Activated naive CD8-positive, alpha-beta T cell treated with anti-CD3 and anti-CD28 coated beads, Interleukin-2, amount 50 U/mL, for 24 hours (primary cell): ENCODE measurements around the gene PIGZ.

ENCODE experiments used
- ATAC-seq: fragments of 150-1000 bp; cut with Tn5 transposase; one replicate; pipeline ENCODE4 v1.10.0; 2021
- DNase-seq: peaks from one replicate; pipeline ENCODE4 v3.0.0; 2021
- H3K27ac Mint-ChIP-seq: one replicate; pipeline ENCODE4 v1.8.0; 2021; ENCODE audit warnings: mild to moderate bottlenecking, mixed read lengths
- H3K27me3 Mint-ChIP-seq: one replicate; pipeline ENCODE4 v1.8.0; 2021; ENCODE audit warnings: mixed read lengths
- H3K36me3 Mint-ChIP-seq: one replicate; pipeline ENCODE4 v1.8.0; 2021; ENCODE audit warnings: low read depth, mixed read lengths
- H3K4me1 Mint-ChIP-seq: one replicate; pipeline ENCODE4 v1.8.0; 2021; ENCODE audit warnings: mixed read lengths
- H3K4me3 Mint-ChIP-seq: one replicate; pipeline ENCODE4 v1.8.0; 2021; ENCODE audit warnings: mild to moderate bottlenecking, moderate library complexity, mixed read lengths
- H3K9me3 Mint-ChIP-seq: one replicate; pipeline ENCODE4 v1.8.0; 2021; ENCODE audit warnings: mixed read lengths

Gene PIGZ

DNA sequence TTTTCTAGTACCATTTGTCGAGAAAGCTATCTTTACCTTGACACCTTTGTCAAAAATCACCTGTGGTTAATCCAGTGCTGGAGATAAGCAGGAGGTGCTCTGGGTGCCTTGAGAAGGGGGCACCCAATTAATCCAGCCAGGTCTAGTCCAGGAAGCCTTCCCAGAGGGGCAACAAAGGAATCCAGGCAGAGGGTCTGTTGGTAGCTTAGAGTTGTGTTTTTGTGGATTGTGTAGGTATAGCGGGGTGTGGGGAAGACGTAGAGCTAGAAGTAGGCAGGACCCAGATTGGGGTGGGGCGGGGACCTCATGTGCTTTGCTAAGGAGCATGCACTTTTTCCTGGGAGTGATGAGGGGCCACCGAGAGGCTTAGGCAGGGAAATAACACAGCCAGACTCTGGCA is 6.0 kb upstream of the PIGZ start:
- H3K36me3 Mint-ChIP-seq, result no peaks in the 10 kb centered on the region
- DNase-seq, result no peak
- peaks cover 8% of the 10 kb centered on the region for H3K4me1 Mint-ChIP-seq
- ATAC-seq, result no peak
- H3K4me3 Mint-ChIP-seq, result no peak overlapping the region
- no peak overlapping the region for H3K27ac Mint-ChIP-seq
- peaks cover 15% of the 10 kb centered on the region for H3K27me3 Mint-ChIP-seq
- no peaks in the 10 kb centered on the region for H3K9me3 Mint-ChIP-seq

DNA sequence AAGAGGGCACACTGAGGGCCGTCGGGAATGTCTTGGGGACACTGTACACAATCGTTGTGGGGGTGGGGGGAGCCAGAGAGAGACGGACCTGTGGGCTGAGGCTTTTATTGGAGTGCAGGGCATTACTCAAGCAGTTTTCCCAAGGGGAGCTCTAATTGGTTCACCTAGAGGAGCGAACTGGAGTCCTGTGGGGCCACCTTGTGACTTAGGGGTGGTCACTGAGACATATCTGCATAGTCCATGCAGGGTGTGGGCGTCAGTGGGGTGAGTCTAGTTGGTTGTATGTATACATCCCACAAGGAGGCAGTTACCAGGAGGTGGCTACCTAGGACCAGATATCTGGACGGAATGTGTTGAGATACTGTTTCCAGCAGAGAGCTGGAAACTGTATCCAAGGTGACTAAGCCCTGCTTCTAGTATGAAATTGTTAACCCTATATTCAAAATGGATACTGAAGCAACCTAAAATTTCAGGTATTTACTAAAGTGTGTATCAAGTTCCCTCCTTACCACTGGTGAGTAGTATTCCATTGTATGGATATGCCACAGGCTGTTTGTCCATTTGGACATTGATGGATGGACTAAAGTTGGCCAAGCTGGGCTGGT is 2.6 kb upstream of the PIGZ start:
- Mint-ChIP-seq H3K4me3 (no peak overlapping the region), H3K4me1 (peaks cover 11% of the 10 kb centered on the region), H3K9me3 (no peaks in the 10 kb centered on the region), H3K36me3 (no peaks in the 10 kb centered on the region), H3K27me3 (peaks cover 22% of the 10 kb centered on the region), H3K27ac (no peak overlapping the region)
- ATAC-seq (no peak), DNase-seq (no peak)

DNA sequence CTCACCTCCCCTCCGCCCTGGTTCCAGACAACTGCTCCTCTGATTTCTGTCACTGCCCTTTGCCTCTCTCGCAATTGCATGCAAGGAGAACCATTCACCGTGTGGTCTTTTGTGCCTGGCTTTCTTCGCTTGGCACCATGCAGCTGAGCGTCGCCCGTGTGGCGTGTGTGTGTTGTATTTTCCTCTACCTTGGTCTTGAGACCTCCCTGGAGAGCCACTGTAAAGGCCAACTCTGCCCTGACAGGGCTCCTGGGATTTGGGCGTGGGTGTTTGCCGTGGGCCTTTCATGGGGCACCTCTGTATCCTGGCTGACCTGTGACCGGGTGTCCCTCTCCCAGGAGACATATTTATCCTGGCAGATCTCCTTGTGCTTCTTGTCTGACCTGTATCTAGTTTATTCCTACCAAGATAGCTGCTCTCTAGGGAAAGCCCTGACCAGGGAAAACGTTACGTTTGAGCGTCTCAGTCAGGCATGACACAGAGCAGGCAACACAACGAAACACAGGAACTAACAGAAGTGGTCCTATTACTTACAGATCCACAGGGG is 2.0 kb upstream of the PIGZ start:
- H3K4me1 Mint-ChIP-seq, result peaks cover 11% of the 10 kb centered on the region
- no peaks in the 10 kb centered on the region for H3K9me3 Mint-ChIP-seq
- peak overlapping the region; percentile 59 for H3K4me3 Mint-ChIP-seq
- H3K36me3 Mint-ChIP-seq, result no peaks in the 10 kb centered on the region
- DNase-seq (no peak), ATAC-seq (no peak)
- H3K27ac Mint-ChIP-seq, result no peak overlapping the region
- H3K27me3 Mint-ChIP-seq, result peaks cover 22% of the 10 kb centered on the region

DNA sequence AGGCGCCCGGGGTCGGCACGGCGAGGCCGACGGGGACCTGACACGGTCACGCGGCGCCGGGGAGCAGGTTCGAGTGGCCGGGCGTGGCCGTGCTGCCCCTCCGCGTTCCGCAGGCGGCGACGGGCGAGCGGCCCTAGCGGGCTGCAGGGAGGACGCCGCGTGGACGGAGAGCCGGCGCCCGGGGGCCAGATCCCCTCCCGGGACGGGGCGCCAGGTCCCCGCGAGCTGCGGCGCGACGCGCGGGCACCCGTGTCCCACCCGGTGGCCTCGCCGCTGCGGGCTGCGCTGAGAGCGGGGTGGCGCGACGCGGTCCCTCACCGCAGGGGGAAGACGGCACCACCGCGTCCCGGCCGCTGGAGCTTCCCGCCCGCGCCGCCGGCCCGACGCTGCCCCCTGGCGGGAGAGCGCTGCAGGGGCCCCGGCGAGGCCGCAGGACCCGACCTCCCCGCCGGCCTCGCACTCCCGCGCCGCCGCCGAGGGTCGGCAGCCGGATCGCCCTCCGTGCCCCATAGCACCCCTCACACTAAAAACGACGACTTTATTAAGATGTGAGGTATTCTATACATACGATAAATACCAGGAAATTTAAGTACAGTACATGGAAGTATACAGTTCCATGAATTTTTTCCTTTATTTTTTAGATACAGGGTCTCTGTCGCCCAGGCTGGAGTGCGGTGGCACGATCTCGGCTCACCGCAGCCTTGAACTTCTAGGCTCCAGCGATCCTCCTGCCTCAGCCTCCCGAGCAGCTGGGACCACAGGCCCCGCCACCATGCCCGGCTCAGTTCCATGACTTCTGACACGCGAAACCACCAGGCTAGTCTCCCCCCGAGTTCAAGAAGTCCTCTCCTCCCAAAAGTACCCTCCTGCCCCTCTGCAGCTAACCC is 1.3 kb upstream of the PIGZ start:
- Mint-ChIP-seq H3K9me3 (peaks cover 4% of the 10 kb centered on the region), H3K4me3 (peak overlapping the region; percentile 59), H3K27ac (no peak overlapping the region), H3K36me3 (no peaks in the 10 kb centered on the region), H3K27me3 (peaks cover 25% of the 10 kb centered on the region), H3K4me1 (peaks cover 14% of the 10 kb centered on the region)
- peak; percentile 76 for ATAC-seq
- DNase-seq, result peak; percentile 80

DNA sequence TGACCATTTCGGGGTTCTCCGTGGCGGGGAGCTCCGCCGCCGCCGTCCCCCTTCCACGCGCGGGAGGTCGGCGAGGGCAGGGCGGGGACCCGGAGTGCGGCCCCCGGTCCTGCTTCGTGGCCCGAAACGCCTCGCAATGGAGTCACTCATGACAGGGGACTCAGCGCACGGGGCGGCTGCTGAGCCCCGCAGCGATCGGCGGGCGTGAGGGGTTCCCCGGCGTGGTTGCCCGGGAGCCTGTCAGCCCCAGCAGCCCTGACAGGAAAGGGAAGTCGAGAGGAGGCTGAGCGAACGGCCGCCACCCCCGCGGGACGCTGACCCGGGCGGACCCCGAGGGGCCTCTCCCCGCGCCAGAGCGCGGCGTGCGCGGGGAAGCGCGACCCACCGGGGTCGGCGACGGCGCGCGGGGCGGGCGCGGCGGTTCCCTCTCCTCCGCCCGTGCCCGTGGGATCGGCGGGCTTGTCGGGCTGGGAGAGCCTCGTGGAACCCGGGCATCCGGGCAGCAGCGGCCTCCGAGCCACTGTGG is 564 bp upstream of the PIGZ start:
- ATAC-seq (peak; percentile 38), DNase-seq (peak; percentile 58)
- peaks cover 14% of the 10 kb centered on the region for H3K4me1 Mint-ChIP-seq
- H3K27ac Mint-ChIP-seq, result no peak overlapping the region
- H3K36me3 Mint-ChIP-seq, result no peaks in the 10 kb centered on the region
- peaks cover 25% of the 10 kb centered on the region for H3K27me3 Mint-ChIP-seq
- H3K4me3 Mint-ChIP-seq, result peak overlapping the region; percentile 72
- H3K9me3 Mint-ChIP-seq, result peaks cover 4% of the 10 kb centered on the region

DNA sequence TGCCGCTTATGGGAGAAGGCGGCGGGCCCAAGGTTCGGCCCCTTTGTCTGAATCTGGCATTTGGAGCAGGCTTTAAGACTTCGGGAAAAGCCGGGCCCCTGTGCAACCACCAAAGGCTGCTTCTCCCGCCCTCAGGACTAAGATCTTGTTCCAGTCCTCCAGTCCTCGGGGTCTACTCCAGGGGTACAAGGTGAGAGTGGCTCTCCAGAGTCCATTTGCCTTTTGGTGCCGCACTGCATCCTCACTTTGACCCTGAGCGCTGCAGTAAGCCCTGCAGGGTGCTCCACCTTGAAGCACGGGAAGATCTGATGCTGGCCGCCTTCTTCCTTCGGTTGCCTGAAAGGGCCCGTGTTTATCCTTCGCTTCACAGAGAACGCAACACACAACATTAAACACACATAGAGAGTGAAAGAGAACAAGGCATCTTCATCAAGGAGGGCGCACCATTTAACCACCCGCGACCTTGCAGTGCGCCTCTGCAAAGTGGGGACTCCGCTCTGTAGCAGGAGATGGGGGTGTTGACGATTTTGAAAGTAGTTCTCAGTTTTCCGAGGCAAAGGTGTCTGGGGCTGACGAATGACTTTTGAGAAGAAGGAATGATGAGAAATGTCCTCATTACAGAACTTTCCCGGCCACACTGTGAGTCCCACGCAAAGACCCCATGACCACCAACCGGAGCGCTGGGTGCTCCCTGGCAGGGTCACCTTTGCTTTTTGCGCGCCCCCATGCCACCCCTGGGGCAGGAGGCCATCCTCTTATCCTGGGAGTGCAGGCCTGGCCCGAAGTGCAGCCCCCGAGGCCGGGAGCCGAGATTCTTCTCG is 1.0 kb downstream of the PIGZ start:
- Mint-ChIP-seq H3K27me3 (peaks cover 25% of the 10 kb centered on the region), H3K27ac (peak overlapping the region; percentile 35), H3K9me3 (peaks cover 4% of the 10 kb centered on the region), H3K4me1 (peaks cover 14% of the 10 kb centered on the region), H3K36me3 (no peaks in the 10 kb centered on the region), H3K4me3 (peak overlapping the region; percentile 62)
- DNase-seq, result no peak
- ATAC-seq, result no peak

DNA sequence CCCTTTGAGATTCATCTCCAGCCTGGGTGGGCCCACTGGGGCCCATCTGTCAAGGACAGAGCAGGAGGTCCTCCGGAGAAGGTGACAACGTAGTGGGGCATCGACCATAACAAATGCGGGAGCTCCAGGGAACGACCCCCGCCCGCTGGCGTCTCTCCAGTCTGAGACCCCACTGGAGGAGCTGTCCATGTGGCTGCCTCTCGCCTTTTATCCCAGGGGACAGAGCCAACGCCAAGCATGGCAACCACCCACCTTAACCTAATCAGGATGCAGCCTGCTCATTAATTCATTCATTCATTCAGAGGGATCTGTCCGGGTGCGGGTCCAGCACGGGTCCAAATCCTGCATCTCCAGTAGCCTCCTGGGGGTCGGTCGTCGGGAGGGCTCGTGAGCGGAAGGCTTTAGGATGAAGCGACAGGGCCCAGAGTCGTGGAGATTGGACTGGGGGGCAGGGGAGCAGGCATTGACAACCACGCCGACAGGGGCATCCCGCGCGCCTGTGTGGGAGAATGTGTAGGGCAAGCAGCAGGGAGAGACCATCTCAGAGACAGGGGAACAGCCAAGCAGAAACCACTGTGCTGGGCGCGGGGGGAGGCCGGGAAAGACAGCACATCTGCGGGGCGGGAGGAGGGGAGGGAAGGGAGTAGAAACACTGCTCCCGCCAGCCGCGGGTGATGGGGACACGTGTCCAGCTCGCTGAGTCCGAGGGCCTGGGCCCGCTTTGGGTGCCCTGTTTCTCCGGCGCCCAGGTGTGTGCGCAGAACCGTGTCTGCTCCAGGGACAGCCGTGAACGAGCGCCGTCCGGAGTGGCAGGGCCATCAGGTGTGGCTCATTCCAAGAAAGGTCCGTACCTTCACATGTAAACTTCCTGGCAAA is 1.9 kb downstream of the PIGZ start:
- ATAC-seq (no peak), DNase-seq (no peak)
- H3K4me3 Mint-ChIP-seq, result no peak overlapping the region
- H3K36me3 Mint-ChIP-seq, result no peaks in the 10 kb centered on the region
- peaks cover 14% of the 10 kb centered on the region for H3K4me1 Mint-ChIP-seq
- peaks cover 4% of the 10 kb centered on the region for H3K9me3 Mint-ChIP-seq
- no peak overlapping the region for H3K27ac Mint-ChIP-seq
- H3K27me3 Mint-ChIP-seq, result peaks cover 25% of the 10 kb centered on the region

DNA sequence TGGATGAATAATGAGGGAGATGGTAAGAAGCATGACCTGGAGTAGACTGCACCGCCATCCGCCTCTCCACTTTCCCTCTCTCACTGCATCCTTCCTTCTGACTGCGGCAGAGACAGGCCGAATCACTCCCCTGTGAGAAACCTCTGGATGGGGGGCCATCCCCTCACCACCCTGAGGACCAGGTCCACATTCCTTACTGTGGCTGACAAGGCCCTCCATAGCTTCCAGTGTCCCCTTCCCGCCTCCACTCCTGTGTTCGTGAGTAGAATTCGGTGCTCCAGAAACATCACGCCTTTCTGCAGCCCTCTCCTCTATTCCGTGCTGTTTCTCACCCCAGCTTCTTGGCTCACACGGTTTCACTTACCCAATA is 2.8 kb downstream of the PIGZ start:
- Mint-ChIP-seq H3K4me1 (peaks cover 14% of the 10 kb centered on the region), H3K9me3 (peaks cover 4% of the 10 kb centered on the region), H3K27me3 (peaks cover 18% of the 10 kb centered on the region), H3K4me3 (no peak overlapping the region), H3K36me3 (no peaks in the 10 kb centered on the region), H3K27ac (no peak overlapping the region)
- DNase-seq (no peak), ATAC-seq (no peak)

DNA sequence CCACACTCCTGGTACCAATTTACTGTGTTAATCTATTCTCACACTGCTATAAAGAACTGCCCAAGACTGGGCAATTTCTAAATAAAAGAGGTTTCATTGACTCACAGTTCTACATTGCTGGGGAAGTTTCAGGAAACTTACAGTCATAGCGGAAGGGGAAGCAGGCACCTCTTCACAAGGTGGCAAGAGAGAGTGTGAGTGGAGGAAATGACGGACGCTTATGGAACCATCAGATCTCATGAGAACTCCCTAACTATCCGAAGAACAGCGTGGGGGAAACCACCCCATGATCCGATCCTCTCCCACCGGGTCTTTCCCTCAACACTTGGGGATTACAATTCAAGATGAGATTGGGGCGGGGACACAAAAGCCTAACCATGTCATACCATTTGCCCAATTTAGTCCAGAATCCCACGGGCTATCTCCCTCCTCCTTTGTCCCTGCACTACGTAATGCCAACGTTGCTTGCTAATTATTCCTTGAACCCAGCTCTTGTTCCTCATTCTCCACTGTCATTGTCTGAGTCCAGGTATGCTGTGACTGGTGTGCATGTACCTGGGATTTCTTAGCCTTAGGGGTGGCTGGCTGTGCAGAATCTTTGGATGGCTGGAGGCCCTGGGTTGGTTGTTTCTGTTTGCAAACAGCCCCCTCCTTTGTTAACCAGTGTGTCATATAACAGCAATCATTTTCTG is 3.4 kb downstream of the PIGZ start:
- Mint-ChIP-seq H3K27me3 (peaks cover 13% of the 10 kb centered on the region), H3K9me3 (peaks cover 4% of the 10 kb centered on the region), H3K4me1 (peaks cover 11% of the 10 kb centered on the region), H3K36me3 (no peaks in the 10 kb centered on the region), H3K27ac (no peak overlapping the region), H3K4me3 (no peak overlapping the region)
- no peak for ATAC-seq
- DNase-seq, result no peak

DNA sequence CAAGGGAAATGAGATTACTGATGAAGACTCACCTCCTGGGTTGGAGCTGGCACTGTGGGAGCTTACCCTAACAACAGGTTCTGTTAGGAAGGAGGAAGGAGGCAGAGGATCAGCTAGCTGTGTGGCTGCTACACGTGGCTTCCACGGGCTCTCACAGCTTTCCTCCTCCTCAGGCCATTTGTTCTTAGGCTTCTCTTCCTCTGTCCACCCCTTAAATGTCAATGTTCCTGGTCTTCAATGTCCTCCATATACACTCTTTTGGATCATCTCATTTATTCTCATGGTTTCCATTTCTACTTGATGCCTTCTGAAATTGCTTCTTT is 5.0 kb downstream of the PIGZ start:
- Mint-ChIP-seq H3K9me3 (peaks cover 4% of the 10 kb centered on the region), H3K27ac (no peak overlapping the region), H3K4me3 (no peak overlapping the region), H3K36me3 (no peaks in the 10 kb centered on the region), H3K4me1 (peaks cover 10% of the 10 kb centered on the region), H3K27me3 (peaks cover 13% of the 10 kb centered on the region)
- no peak for ATAC-seq
- no peak for DNase-seq

DNA sequence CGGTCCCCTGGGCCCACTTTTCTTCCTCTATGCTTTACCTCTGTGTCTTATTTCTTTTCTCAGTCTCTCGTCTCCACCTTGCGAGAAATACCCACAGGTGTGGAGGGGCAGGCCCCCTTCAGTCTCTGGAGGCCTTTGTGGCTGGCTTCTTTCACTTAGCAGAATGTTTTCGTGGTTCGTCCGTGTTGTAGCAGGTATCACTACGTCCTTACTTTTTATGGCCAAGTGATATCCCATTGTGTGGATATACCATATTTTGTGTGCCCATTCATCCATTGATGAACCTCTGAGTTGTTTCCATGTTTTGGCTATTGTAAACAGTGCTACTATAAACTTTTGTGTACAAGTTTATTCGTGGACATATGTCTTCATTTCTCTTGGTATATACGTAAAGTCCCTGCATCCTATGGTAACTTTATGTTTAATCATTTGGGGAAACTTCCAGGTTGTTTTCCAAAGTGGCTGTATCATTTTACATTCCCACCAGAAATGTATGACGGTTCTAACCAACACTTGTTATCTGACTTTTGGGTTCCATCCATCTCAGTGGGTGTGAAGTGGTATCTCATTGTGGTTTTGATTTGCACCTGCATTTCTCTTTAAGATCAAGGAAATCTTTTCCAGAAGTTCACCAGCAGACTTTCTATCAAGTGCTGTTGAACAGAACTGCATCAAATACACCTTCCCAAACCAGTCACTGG is 5.6 kb downstream of the PIGZ start:
- peaks cover 8% of the 10 kb centered on the region for H3K4me1 Mint-ChIP-seq
- peaks cover 11% of the 10 kb centered on the region for H3K27me3 Mint-ChIP-seq
- H3K27ac Mint-ChIP-seq, result no peak overlapping the region
- ATAC-seq (no peak), DNase-seq (no peak)
- no peak overlapping the region for H3K4me3 Mint-ChIP-seq
- H3K36me3 Mint-ChIP-seq, result no peaks in the 10 kb centered on the region
- H3K9me3 Mint-ChIP-seq, result peaks cover 4% of the 10 kb centered on the region

DNA sequence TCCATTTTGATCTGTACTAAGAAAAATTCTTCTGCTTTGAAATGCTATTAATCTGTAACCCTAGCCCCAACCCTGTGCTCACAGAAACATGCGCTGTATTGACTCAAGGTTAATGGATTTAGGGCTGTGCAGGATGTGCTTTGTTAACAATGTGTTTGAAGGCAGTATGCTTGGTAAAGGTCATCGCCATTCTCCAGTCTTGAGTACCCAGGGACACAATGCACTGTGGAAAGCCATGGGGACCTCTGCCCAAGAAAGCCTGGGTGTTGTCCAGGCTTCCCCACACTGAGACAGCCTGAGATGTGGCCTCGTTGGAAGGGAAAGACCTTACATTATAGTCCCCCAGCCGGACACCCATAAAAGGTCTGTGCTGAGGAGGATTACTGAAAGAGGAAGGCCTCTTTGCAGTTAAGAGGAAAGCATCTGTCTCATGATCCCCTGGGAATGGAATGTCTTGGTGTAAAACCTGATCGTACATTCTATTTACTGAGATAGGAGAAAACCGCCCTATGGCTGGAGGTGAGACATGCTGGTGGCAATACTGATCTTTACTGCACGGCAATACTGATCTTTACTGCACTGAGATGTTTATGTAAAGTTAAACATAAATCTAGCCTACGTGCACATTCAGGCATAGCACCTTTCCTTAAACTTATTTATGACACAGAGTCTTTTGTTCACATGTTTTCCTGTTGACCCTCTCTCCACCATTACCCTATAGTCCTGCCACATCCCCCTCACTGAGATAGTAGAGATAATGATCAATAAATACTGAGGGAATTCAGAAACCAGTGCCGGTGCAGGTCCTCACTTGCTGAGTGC is 6.3 kb downstream of the PIGZ start:
- peaks cover 4% of the 10 kb centered on the region for H3K9me3 Mint-ChIP-seq
- H3K27ac Mint-ChIP-seq, result no peak overlapping the region
- H3K4me1 Mint-ChIP-seq, result peaks cover 3% of the 10 kb centered on the region
- H3K36me3 Mint-ChIP-seq, result no peaks in the 10 kb centered on the region
- no peak overlapping the region for H3K4me3 Mint-ChIP-seq
- DNase-seq, result no peak
- H3K27me3 Mint-ChIP-seq, result peaks cover 4% of the 10 kb centered on the region
- ATAC-seq, result no peak
